Tibial nerve (tissue), 3 donors: ENCODE data around the gene BCDIN3D.
"Not testable (repeated sequence)": the region's sequence is repeated elsewhere in the genome, so short reads cannot be mapped to it uniquely, and the experiment has no call there.

Experiments used
- POLR2A ChIP-seq, 2 donors: fragments of 450-650 bp; IDR thresholded peaks; one replicate each; pipeline ENCODE4 v1.6.1; 2017; ENCODE audit warnings: antibody characterized with exemption in 2 of 2, mild to moderate bottlenecking in 2 of 2, moderate library complexity in 2 of 2
- TF ChIP-seq, protein P1 (sequence below), 5 experiments: fragments of 200-600 bp in 3 of 5; fragments of 450-650 bp in 2 of 5; sonication (generic) in 3 of 5; IDR thresholded peaks; one replicate each; pipeline ENCODE4 v1.5.1; 2016 to 2019; ENCODE audit warnings: antibody characterized with exemption in 5 of 5, mild to moderate bottlenecking in 3 of 5, moderate library complexity in 2 of 5

DNA sequence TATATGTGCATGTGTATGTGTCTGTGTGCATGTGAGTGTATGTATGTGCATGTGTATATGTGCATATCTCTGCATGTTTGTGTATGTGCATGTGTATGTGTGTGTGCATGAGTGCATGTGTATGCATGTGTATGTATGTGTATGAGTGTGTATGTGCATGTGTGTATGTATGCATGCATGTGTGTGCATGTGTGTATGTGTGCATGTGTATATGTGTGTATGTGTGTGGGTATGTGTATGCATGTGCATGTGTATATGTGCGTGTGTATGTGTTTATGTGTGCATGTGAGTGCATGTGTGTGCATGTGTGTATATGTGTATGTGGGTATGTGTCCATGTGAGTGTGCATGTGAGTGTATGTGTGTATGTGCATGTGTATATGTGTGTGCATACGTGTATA lies 36.2 kb upstream of the BCDIN3D start:
- TF ChIP-seq POLR2A (IDR thresholded peaks at IDR 0.05), result not testable (repeated sequence)
- TF ChIP-seq, protein P1, sequence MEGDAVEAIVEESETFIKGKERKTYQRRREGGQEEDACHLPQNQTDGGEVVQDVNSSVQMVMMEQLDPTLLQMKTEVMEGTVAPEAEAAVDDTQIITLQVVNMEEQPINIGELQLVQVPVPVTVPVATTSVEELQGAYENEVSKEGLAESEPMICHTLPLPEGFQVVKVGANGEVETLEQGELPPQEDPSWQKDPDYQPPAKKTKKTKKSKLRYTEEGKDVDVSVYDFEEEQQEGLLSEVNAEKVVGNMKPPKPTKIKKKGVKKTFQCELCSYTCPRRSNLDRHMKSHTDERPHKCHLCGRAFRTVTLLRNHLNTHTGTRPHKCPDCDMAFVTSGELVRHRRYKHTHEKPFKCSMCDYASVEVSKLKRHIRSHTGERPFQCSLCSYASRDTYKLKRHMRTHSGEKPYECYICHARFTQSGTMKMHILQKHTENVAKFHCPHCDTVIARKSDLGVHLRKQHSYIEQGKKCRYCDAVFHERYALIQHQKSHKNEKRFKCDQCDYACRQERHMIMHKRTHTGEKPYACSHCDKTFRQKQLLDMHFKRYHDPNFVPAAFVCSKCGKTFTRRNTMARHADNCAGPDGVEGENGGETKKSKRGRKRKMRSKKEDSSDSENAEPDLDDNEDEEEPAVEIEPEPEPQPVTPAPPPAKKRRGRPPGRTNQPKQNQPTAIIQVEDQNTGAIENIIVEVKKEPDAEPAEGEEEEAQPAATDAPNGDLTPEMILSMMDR (IDR thresholded peaks at IDR 0.05), result not testable (repeated sequence)
